Fibroblast of villous mesenchyme (primary cell): ENCODE data around the gene MAP3K13. TPM values are rescaled to one million over a fixed set of nuclear protein-coding genes. Genes with fewer than 3 reads are reported as not detected.

ENCODE experiments used
- DNase-seq: peaks from one replicate; pipeline ENCODE4 v3.0.0-alpha.2; 2010; ENCODE audit warnings: low read depth
- H3K4me3 ChIP-seq: 2 replicates; pipeline ENCODE4 v1.5.1; 2011; ENCODE audit warnings: low read depth, mild to moderate bottlenecking, low read length
- total RNA-seq: library from RNA; depleted of rRNA; stranded (reverse); fragments of >200 nt; gene quantifications from 2 replicates; pipeline ENCODE4 v1.2.3, GENCODE V29; 2012
- TF ChIP-seq, protein P1 (sequence below): IDR thresholded peaks from 2 replicates; pipeline ENCODE4 v1.5.1; 2012; ENCODE audit warnings: low read depth, mild to moderate bottlenecking, low read length; ENCODE audit not compliant: insufficient read depth

MAP3K13 gene
- total RNA-seq, 1 donor, result 22.9 TPM

DNA sequence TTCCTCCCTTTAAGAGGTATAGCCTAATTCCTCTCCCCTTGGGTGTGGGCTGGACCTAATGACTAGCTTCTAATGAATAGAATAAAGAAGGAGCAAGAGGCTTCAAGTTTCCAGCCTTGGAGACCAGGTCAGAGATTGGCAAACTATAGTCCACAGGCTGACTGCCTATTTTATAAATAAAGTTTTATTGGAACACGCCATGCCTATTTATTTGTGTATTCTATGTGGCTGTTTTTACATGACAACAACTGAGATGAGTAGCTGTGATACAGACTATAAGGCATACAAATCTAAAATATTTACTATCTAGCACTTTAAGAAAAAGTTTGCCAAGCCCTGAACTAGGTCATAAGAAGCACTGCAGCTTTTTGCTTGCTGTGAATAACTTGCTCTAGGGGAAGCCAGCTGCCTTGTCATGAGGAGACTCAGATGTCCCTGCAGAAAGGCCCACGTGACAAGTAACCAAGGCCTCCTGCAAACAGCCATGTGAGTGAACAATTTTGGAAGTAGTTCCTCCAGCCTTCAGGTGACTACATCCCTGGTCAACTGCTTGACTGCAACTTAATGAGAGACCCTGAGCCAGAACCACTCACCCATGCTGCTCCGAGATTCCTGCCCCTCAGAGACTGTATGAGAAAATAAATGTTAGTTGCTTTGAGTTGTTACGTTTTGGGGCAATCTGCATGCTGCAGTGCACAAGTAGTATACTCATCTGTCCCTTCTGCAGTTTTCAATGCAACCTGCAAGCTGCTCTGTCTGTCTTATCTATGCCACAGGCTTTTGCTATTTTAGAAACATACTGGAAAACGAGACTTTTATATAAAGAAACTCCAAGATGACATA is 21.1 kb upstream of the MAP3K13 start:
- TF ChIP-seq, protein P1, sequence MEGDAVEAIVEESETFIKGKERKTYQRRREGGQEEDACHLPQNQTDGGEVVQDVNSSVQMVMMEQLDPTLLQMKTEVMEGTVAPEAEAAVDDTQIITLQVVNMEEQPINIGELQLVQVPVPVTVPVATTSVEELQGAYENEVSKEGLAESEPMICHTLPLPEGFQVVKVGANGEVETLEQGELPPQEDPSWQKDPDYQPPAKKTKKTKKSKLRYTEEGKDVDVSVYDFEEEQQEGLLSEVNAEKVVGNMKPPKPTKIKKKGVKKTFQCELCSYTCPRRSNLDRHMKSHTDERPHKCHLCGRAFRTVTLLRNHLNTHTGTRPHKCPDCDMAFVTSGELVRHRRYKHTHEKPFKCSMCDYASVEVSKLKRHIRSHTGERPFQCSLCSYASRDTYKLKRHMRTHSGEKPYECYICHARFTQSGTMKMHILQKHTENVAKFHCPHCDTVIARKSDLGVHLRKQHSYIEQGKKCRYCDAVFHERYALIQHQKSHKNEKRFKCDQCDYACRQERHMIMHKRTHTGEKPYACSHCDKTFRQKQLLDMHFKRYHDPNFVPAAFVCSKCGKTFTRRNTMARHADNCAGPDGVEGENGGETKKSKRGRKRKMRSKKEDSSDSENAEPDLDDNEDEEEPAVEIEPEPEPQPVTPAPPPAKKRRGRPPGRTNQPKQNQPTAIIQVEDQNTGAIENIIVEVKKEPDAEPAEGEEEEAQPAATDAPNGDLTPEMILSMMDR, result no peak
- no peak for DNase-seq
- no peak overlapping the region for H3K4me3 ChIP-seq

DNA sequence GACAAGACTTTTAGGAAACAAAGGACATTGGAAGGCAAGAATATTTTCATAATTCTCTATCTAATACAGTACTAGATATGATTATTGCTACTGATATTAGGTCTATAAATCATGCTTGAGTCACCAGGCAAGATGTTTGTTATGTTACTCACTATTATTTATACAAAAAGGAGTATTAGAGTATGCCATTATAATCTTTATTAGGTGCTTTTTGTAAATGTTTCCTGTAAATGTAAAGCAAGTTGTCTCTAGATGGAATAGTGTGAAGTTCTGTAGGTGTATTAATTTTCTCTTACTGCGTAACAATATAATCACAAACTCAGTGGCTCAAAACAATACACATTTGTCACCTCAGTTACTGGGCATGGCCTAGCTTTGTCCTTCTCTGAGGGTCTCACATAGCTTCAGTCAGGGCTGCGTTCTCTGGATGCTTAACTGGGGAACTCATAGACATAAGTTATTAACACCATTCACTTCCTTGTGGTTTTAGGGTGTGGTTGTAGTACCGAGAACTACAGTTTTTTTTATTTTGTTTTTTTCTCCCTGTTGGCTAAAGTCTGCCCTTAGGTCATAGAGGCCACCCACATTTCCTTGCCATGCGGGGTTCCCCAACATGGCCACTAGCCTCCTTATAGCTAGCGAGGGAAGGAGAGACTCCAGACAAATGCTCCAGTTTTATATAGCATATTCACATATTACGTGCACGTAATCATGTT is 20.3 kb upstream of the MAP3K13 start:
- no peak for DNase-seq
- TF ChIP-seq, protein P1, result no peak
- no peak overlapping the region for H3K4me3 ChIP-seq

DNA sequence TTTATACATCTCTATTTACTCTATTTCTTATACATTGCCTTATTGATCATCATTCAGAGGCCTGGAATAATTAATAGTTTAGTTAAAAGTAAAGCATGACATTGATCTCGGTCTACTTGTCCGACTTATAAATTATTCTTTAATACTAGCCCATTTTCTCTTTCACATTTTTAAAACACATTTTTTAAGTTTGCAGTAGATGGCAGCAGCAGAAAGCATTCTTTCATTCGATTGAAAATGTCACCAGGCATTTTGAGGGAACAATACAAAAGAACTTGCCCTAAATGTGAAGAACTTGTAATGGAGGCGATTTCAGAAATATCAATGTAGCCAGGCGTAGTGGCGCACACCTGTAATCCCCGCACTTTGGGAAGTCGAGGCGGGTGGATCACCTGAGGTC is 15.5 kb upstream of the MAP3K13 start:
- H3K4me3 ChIP-seq, result no peak overlapping the region
- TF ChIP-seq, protein P1, result no peak
- DNase-seq, result no peak

DNA sequence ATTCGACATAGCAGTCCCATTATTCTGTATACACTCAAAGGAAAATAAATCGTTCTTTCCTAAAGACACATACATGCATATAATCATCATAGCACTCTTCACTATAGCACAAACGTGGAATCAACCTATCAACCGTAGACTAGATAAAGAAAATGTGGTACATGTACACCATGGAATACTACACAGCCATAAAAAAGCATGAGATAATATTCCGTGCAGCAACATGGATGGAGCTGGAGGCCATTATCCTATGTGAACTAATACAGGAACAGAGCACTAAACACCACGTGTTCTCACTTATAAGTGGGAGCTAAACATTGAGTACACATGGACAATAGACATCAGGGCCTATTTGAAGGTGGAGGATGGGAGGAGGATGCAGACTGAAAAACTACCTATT is 12.1 kb upstream of the MAP3K13 start:
- DNase-seq, result no peak
- TF ChIP-seq, protein P1, result no peak
- H3K4me3 ChIP-seq, result no peak overlapping the region

DNA sequence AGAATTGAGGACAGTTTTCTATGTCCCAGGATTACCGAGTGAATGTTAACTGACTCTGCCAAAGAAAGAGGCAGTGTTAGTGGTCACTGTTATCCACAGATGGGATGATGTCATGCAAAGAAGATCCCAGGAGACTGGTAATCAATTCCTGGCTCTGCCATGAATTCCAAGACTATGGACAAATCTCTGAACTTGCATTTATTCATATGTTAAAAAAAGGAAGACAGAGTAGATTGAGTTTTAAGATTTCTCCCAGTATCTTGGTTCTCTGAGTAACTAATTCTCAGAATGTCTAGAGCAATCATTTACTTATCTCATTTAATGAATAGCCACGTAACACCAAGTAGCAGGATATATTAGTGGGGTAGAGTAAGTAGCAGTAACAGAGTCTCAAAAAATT is 11.5 kb upstream of the MAP3K13 start:
- TF ChIP-seq, protein P1, result no peak
- DNase-seq, result no peak
- no peak overlapping the region for H3K4me3 ChIP-seq

DNA sequence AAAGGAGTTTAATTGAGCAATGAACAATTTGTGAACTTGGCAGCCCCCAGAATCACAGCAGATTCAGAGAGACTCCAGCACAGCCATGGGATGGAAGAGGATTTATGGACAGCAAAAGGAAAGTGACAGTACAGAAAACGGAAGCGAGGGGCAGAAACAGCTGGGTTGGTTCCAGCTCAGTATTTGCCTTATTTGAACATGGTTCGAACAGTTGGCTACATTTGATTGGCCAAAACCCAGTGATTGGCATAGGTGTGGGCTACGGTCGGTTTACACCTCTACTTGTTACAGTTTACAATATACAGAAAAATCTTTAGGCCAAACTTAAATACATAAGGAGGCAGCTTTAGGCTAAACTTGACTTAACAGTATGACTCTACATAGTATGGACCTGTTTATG is 9.7 kb upstream of the MAP3K13 start:
- H3K4me3 ChIP-seq, result no peak overlapping the region
- DNase-seq, result no peak
- TF ChIP-seq, protein P1, result no peak
